PC-3 (cell line): ENCODE measurements around the gene DNAH14.

Experiments used
- CTCF ChIP-seq: fragments of 300-600 bp; sonication (generic); conservative IDR thresholded peaks from 2 replicates; pipeline ENCODE4 v1.5.1; 2017; ENCODE audit warnings: antibody characterized with exemption, low read depth, mild to moderate bottlenecking, low read length
- EZH2phosphoT487 ChIP-seq: fragments of 300-600 bp; sonication (generic); IDR thresholded peaks from 2 replicates; pipeline ENCODE4 v1.6.1; 2018; ENCODE audit warnings: mild to moderate bottlenecking, antibody characterized with exemption, low read length, borderline replicate concordance

- TF ChIP-seq CTCF, result no peak
- TF ChIP-seq EZH2phosphoT487, result no peak
Observed at GRCh38 chr1:225253173-225253572, 323.7 kb downstream of the DNAH14 start.
